ENCODE results near the gene BNIP5. TPM values are rescaled to one million over a fixed set of nuclear protein-coding genes. Genes with fewer than 3 reads are reported as not detected.

BNIP5 gene
- total RNA-seq, 1 donor from 2014 or later, result not detected

DNA sequence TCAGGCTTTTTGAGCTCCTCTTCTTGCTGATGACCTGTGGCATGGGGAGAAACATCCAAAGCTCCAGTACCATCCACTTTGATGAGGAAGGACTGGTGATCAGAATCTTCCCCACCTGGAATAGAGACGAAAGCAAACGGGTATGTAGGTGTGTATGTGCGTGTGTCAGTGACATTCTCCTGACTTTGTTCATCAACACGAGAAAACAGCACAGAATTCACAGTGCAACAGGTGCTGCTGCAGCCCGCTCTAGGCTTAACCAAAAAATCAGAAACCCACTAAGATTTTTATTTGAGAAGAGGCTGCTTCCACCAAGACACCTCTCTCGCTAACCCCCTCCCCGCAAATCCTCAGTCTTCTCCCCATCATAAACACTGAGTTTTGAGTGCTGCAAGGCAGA lies 8.1 kb downstream of the BNIP5 start:
- Histone ChIP-seq H3K4me1 (no peaks in the 10 kb centered on the region), H3K36me3 (no peaks in the 10 kb centered on the region), H3K27ac (no peak overlapping the region), H3K27me3 (no peaks in the 10 kb centered on the region), H3K9me3 (no peaks in the 10 kb centered on the region), H3K4me3 (no peak overlapping the region)
- DNase-seq (ENCODE audit: low spot score in 2 of 2), result no peak
- intact Hi-C loops (cut with DNase I), result no loop called here
- TF ChIP-seq, protein P1, sequence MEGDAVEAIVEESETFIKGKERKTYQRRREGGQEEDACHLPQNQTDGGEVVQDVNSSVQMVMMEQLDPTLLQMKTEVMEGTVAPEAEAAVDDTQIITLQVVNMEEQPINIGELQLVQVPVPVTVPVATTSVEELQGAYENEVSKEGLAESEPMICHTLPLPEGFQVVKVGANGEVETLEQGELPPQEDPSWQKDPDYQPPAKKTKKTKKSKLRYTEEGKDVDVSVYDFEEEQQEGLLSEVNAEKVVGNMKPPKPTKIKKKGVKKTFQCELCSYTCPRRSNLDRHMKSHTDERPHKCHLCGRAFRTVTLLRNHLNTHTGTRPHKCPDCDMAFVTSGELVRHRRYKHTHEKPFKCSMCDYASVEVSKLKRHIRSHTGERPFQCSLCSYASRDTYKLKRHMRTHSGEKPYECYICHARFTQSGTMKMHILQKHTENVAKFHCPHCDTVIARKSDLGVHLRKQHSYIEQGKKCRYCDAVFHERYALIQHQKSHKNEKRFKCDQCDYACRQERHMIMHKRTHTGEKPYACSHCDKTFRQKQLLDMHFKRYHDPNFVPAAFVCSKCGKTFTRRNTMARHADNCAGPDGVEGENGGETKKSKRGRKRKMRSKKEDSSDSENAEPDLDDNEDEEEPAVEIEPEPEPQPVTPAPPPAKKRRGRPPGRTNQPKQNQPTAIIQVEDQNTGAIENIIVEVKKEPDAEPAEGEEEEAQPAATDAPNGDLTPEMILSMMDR (IDR thresholded peaks at IDR 0.05), result no peak

DNA sequence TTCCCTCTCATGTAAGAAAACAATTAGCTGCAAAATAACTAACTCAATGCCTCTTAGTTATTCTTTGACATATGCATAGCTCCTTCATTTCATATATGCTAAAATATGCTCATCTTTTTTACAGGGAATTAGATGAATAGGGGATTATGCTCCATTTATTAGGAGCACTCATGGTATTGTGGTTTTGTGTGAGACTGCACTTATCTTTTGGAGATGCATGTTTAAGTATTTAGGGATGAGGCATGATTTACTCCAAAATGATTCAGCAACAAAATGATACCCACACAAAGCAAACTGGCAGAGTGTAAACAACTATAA lies 8.8 kb downstream of the BNIP5 start:
- intact Hi-C loops (cut with DNase I), result no loop called here
- no peak overlapping the region for H3K27ac ChIP-seq
- H3K36me3 ChIP-seq, result no peaks in the 10 kb centered on the region
- no peak for DNase-seq (ENCODE audit: low spot score in 2 of 2)
- H3K4me1 ChIP-seq, result no peaks in the 10 kb centered on the region
- TF ChIP-seq, protein P1 (IDR thresholded peaks at IDR 0.05), result no peak
- H3K9me3 ChIP-seq, result no peaks in the 10 kb centered on the region
- H3K4me3 ChIP-seq, result no peak overlapping the region
- H3K27me3 ChIP-seq, result no peaks in the 10 kb centered on the region

DNA sequence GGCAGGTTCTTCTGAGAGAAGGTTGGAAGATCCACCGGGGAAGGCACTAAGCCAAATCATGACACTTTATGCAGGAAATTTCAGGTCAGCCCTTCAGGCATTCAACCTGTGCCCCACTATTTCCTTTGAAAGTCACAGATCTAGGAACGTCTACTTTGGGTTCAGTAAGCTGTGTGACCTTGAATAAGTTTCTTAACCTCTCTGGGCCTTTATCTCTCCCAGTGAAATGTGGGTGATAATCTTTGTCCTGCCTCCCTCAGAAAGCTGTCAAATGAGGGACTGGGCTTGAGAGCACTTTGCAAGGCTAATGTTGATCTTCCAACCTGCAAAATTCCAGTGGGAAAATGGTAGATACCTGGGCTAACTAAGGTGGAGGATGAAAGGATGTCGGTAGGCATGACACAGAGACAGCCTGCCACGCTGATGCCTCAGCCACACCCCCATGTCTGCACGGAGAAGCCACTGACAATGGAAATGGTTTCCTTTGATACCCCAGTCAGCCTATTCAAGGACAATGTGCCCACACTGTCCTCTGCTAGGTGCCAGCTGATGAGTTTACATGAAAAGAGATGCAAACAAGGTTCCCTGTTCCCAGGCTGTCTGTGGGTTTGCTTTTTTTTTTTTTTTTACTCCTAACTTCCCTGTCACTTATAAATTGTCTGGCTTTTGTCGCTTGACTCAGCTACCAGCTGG lies 9.3 kb downstream of the BNIP5 start:
- Histone ChIP-seq H3K4me3 (no peak overlapping the region), H3K36me3 (no peaks in the 10 kb centered on the region), H3K9me3 (no peaks in the 10 kb centered on the region), H3K27me3 (no peaks in the 10 kb centered on the region), H3K27ac (no peak overlapping the region), H3K4me1 (no peaks in the 10 kb centered on the region)
- DNase-seq (ENCODE audit: low spot score in 2 of 2), result no peak
- TF ChIP-seq, protein P1 (IDR thresholded peaks at IDR 0.05), result no peak
- intact Hi-C loops (cut with DNase I), result no loop called here

DNA sequence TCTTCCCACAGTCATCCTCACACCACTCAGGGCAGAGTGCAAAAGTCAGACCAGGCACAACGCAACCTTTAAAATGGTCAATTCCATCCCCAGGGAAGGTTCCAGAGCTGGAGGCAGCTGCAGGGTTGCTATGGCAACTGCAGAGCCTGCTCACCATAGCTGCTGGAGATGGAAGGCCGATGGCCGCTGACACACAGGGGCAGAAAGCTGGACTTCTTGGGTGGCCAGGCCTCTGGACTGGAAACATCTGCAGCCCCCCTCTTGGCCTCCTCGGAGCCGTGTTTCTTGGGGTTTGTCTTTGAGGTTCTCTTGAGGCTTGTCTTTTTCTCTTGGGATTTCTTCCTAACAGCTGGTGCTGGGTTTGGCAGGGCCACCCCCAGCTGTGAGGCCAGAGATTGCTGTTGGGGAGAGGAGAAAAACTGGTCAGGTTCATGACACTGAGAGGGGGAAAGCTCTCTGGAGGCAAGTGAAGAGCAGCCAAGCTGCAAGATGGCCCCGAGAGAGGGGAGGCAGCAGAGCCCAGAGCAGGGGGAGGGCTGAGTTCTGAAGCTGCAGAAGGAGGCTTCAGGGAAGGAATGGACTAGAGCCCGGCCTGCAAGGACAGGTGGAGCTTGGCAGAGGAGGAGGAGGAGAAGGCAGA lies 10.2 kb downstream of the BNIP5 start:
- intact Hi-C loops (cut with DNase I), result no loop called here
- H3K27ac ChIP-seq, result no peak overlapping the region
- H3K4me1 ChIP-seq, result no peaks in the 10 kb centered on the region
- H3K9me3 ChIP-seq, result no peaks in the 10 kb centered on the region
- no peaks in the 10 kb centered on the region for H3K36me3 ChIP-seq
- no peak overlapping the region for H3K4me3 ChIP-seq
- no peak for DNase-seq (ENCODE audit: low spot score in 2 of 2)
- no peaks in the 10 kb centered on the region for H3K27me3 ChIP-seq
- TF ChIP-seq, protein P1 (IDR thresholded peaks at IDR 0.05), result no peak

DNA sequence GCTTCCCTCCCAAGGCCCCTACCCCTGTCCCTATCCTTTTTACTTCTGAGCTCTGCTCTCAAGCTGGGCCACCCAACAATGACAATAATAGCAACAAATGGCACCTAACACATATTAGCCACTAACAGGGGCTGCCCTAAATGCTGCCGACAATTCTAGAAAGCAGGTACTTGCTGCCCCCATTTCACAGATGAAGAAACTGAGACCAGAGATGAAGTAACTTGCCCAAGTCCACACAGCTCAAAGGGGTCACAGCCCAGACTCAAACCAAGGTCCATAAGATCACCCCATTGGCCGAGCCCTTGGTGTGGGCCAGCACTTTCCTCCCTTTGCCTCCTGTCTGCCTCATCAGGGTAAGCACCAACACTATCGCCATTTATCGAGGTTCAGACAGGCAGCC lies 12.0 kb downstream of the BNIP5 start:
- no peak overlapping the region for H3K27ac ChIP-seq
- TF ChIP-seq, protein P1 (IDR thresholded peaks at IDR 0.05), result no peak
- intact Hi-C loops (cut with DNase I), result no loop called here

More for the DNA sequence above, 12.0 kb downstream of the BNIP5 start:
- Histone ChIP-seq H3K4me3 (no peak overlapping the region), H3K27me3 (no peaks in the 10 kb centered on the region), H3K4me1 (no peaks in the 10 kb centered on the region), H3K9me3 (no peaks in the 10 kb centered on the region), H3K36me3 (no peaks in the 10 kb centered on the region)
- no peak for DNase-seq (ENCODE audit: low spot score in 2 of 2)
